ENCODE results near the gene ASAP3. TPM values are rescaled to one million over a fixed set of nuclear protein-coding genes. Genes with fewer than 3 reads are reported as not detected.

ASAP3 gene
- total RNA-seq, 1 donor from 2014 or later: 45.9 TPM

DNA sequence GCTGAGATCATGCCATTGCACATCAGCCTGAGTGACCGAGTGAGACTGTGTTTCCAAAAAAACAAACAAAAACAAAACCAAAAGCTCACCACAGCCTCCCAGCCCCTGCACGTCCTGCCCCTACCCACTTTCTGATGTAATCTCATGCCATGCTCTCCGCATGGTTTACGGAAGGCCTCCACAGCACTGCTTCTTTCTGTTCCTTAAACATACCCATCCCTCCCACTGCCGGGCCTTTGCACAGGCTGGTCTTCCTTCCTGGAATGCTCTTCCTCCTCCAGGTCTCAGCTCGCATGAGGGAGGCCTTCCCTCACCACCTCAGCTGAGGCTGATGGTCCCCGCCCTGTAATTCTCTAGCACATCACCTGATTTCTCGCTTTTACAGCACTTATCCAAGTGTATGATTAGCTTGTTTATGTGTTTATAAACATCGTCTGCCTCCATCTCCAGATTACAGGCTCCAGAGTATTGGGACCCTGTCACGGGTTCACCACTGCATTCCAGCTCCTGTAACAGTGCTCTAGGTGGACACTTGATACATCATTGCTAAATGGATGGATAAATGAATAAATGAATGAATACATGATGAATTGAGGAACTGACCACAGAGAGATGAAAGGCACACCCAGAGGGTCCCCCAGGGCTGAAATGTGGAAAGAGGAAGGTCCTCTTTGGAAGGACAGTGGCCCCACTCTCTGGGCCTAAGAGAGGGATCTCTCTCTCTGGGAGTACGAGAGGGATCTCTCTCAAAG lies 81.5 kb downstream of the ASAP3 start:
- Histone ChIP-seq H3K4me3 (ENCODE audit: low read length in 3 of 3) (no peak overlapping the region), H3K4me1 (ENCODE audit: control insufficient read depth in 3 of 3, insufficient read depth in 3 of 3, low read length in 3 of 3) (peaks cover 52 to 60% (median 59%) of the 10 kb centered on the region in 3 donors), H3K27ac (ENCODE audit: low read depth, low read length) (peak overlapping the region; percentile 34), H3K36me3 (ENCODE audit: control insufficient read depth in 3 of 3, insufficient read depth in 3 of 3, low read length in 3 of 3) (peaks cover 17 to 20% (median 19%) of the 10 kb centered on the region in 3 donors), H3K9ac (ENCODE audit: low read depth in 1 of 3, low read length in 3 of 3) (peak overlapping the region in 1 of 3 donors; percentile 25), H3K27me3 (ENCODE audit: control insufficient read depth in 3 of 3, insufficient read depth in 3 of 3, low read length in 3 of 3) (no peaks in the 10 kb centered on the region), H3K9me3 (ENCODE audit: control insufficient read depth in 3 of 3, low read length in 3 of 3) (no peaks in the 10 kb centered on the region)

DNA sequence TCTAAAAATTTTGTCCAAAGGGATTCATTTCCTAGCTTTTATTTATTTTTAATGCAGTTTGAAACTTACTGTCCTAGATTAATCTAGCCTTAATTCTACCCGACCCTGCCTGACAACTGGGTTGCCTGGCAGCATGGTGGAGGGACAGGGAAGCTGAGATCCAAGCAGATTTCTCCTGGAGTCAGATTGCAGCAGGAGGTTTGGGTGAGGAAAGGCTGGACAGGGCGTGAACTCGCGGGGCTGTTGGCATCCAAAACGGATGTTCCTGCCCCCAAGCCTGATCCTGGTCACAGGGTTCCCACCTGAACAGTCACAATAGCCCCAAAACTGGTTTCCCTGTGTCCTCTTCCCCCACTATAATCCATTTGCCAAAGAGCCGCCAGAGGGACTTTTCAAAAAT lies 82.7 kb downstream of the ASAP3 start:
- no peaks in the 10 kb centered on the region for H3K27me3 ChIP-seq (ENCODE audit: control insufficient read depth in 3 of 3, insufficient read depth in 3 of 3, low read length in 3 of 3)
- H3K27ac ChIP-seq (ENCODE audit: low read depth, low read length): peak overlapping the region; percentile 33
- peaks cover 22 to 27% (median 22%) of the 10 kb centered on the region in 3 donors for H3K36me3 ChIP-seq (ENCODE audit: control insufficient read depth in 3 of 3, insufficient read depth in 3 of 3, low read length in 3 of 3)
- H3K9me3 ChIP-seq (ENCODE audit: control insufficient read depth in 3 of 3, low read length in 3 of 3): no peaks in the 10 kb centered on the region
- peaks cover 52 to 62% (median 61%) of the 10 kb centered on the region in 3 donors for H3K4me1 ChIP-seq (ENCODE audit: control insufficient read depth in 3 of 3, insufficient read depth in 3 of 3, low read length in 3 of 3)
- peak overlapping the region; percentile 28 to 57 (median 50) for H3K9ac ChIP-seq (ENCODE audit: low read depth in 1 of 3, low read length in 3 of 3)
- no peak overlapping the region for H3K4me3 ChIP-seq (ENCODE audit: low read length in 3 of 3)

DNA sequence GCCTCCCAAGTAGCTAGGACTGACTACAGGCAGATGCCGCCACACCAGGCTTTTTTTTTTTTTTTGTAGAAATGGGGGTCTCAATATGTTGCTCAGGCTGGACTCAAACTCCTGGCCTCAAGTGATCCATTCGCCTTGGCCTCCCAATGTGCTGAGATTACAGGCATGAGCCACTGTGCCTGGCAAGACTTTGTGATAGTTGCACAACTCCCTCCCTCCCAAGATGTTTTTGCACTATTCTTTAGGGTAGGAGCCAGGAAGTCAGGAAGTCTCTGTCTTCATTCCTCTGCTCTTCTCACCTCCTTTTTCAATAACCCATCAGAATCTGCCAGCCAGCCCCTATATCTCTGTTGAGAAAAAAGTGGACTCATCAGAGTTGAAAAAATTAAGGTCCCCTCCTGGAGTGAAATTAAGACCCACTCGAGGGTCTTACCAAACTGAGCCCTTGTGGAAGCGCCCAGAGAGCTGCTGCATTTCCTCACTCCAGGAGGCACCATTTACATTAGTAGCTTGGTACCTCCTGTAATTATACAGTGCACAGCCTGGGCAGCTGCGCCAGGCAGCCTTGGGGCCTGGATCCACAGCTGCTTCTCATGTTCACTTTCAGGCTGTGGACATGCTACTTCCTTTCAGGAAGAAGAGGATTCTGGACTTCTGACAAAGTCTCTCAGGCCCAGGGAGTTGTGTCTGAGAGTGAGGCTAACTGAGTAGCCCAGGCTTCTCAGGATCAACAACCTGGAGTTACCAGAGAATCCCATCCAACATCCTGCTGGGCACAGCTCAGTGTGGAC lies 83.5 kb downstream of the ASAP3 start:
- Histone ChIP-seq H3K36me3 (ENCODE audit: control insufficient read depth in 3 of 3, insufficient read depth in 3 of 3, low read length in 3 of 3) (peaks cover 23 to 29% (median 29%) of the 10 kb centered on the region in 3 donors), H3K4me3 (ENCODE audit: low read length in 3 of 3) (no peak overlapping the region), H3K27me3 (ENCODE audit: control insufficient read depth in 3 of 3, insufficient read depth in 3 of 3, low read length in 3 of 3) (no peaks in the 10 kb centered on the region), H3K9me3 (ENCODE audit: control insufficient read depth in 3 of 3, low read length in 3 of 3) (no peaks in the 10 kb centered on the region), H3K9ac (ENCODE audit: low read depth in 1 of 3, low read length in 3 of 3) (peak overlapping the region; percentile 19 to 50 (median 22)), H3K4me1 (ENCODE audit: control insufficient read depth in 3 of 3, insufficient read depth in 3 of 3, low read length in 3 of 3) (peaks cover 53 to 62% (median 55%) of the 10 kb centered on the region in 3 donors), H3K27ac (ENCODE audit: low read depth, low read length) (peak overlapping the region; percentile 33)

DNA sequence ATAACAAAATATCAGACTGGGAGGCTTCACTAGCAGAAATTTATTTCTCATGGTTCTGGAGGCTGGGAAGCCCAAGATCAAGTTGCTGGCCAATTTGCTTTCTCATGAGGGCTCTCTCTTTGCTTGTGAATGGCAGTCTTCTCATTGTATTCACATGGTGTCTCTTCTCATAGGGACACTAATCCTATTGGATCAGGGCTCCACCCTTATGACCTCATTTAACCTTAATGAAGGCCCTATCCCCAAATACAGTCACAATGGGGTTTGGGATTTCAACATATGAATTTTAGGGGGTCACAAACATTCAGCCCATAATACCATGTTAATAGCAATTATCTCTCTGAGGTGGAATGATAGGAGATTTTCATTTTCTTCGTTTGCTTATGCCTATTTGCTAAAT lies 84.8 kb downstream of the ASAP3 start:
- no peak overlapping the region for H3K27ac ChIP-seq (ENCODE audit: low read depth, low read length)
- no peaks in the 10 kb centered on the region for H3K27me3 ChIP-seq (ENCODE audit: control insufficient read depth in 3 of 3, insufficient read depth in 3 of 3, low read length in 3 of 3)
- no peak overlapping the region for H3K4me3 ChIP-seq (ENCODE audit: low read length in 3 of 3)
- no peak overlapping the region for H3K9ac ChIP-seq (ENCODE audit: low read depth in 1 of 3, low read length in 3 of 3)
- peaks cover 56 to 69% (median 62%) of the 10 kb centered on the region in 3 donors for H3K4me1 ChIP-seq (ENCODE audit: control insufficient read depth in 3 of 3, insufficient read depth in 3 of 3, low read length in 3 of 3)
- H3K36me3 ChIP-seq (ENCODE audit: control insufficient read depth in 3 of 3, insufficient read depth in 3 of 3, low read length in 3 of 3): peaks cover 21 to 34% (median 30%) of the 10 kb centered on the region in 3 donors
- H3K9me3 ChIP-seq (ENCODE audit: control insufficient read depth in 3 of 3, low read length in 3 of 3): no peaks in the 10 kb centered on the region

DNA sequence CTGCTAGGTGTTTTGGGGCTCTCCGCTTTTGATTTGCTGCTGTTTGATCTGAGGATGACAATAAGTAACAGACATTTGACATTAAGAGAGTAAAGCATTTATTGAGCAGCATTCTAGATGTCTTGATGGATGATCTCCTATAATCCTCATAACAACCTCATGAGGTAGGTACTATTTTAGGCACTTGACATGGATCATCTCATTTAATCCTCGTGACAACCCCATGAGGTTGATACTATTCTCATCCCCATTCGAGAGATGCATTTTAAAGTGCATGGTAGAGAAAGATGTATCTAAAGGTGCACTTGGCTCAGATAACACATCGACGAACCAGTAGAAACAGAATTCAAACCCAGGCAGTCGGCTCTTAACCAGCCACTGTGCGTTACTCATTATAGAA lies 86.1 kb downstream of the ASAP3 start:
- Histone ChIP-seq H3K27me3 (ENCODE audit: control insufficient read depth in 3 of 3, insufficient read depth in 3 of 3, low read length in 3 of 3) (no peaks in the 10 kb centered on the region), H3K36me3 (ENCODE audit: control insufficient read depth in 3 of 3, insufficient read depth in 3 of 3, low read length in 3 of 3) (peaks cover 25 to 46% (median 30%) of the 10 kb centered on the region in 3 donors), H3K4me3 (ENCODE audit: low read length in 3 of 3) (no peak overlapping the region), H3K9me3 (ENCODE audit: control insufficient read depth in 3 of 3, low read length in 3 of 3) (no peaks in the 10 kb centered on the region), H3K4me1 (ENCODE audit: control insufficient read depth in 3 of 3, insufficient read depth in 3 of 3, low read length in 3 of 3) (peaks cover 47 to 66% (median 58%) of the 10 kb centered on the region in 3 donors), H3K9ac (ENCODE audit: low read depth in 1 of 3, low read length in 3 of 3) (peak overlapping the region in 1 of 3 donors; percentile 1), H3K27ac (ENCODE audit: low read depth, low read length) (peak overlapping the region; percentile 73)

DNA sequence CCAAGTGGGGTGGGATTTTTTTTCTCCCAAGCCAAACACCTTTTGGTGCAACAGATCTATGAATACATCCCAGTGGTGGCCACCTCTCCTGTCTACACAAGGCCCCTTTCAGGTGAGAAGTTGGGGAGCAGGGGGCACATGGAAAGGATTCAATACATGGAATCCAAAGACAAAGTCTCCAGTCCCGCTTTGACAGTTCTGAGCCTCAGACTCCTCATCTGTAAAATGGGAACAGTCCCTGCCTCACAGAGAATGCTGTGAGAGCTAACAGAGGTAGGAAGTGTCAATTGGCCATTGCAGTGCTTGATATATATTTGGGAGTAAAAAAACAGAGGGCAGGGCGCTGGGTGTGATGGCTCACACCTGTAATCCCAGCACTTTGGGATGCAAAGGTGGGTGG lies 87.6 kb downstream of the ASAP3 start:
- no peak overlapping the region for H3K4me3 ChIP-seq (ENCODE audit: low read length in 3 of 3)
- H3K4me1 ChIP-seq (ENCODE audit: control insufficient read depth in 3 of 3, insufficient read depth in 3 of 3, low read length in 3 of 3): peaks cover 33 to 56% (median 43%) of the 10 kb centered on the region in 3 donors
- no peaks in the 10 kb centered on the region for H3K9me3 ChIP-seq (ENCODE audit: control insufficient read depth in 3 of 3, low read length in 3 of 3)
- no peak overlapping the region for H3K9ac ChIP-seq (ENCODE audit: low read depth in 1 of 3, low read length in 3 of 3)
- H3K27me3 ChIP-seq (ENCODE audit: control insufficient read depth in 3 of 3, insufficient read depth in 3 of 3, low read length in 3 of 3): no peaks in the 10 kb centered on the region
- peak overlapping the region; percentile 88 for H3K27ac ChIP-seq (ENCODE audit: low read depth, low read length)
- peaks cover 18 to 46% (median 25%) of the 10 kb centered on the region in 3 donors for H3K36me3 ChIP-seq (ENCODE audit: control insufficient read depth in 3 of 3, insufficient read depth in 3 of 3, low read length in 3 of 3)

DNA sequence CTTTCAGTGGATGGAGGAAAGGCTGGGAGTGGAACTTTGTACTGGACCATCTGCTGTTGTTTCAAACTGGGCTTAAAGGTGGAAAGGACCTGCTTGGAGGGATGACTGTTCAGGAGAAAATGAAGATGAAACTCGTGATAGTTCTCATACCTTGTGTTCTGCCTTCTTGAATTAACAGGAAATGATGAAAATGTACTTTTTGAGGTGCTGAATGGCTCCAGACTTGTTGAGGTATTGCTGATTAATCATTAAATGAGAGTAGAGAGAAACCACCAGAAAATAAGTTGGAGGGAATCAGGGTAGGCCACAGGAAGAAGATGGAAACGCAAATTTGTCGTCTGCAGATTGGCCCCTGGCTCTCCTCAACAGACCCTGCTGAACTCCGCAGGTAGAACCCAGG lies 88.1 kb downstream of the ASAP3 start:
- peak overlapping the region; percentile 88 for H3K27ac ChIP-seq (ENCODE audit: low read depth, low read length)
- no peak overlapping the region for H3K9ac ChIP-seq (ENCODE audit: low read depth in 1 of 3, low read length in 3 of 3)
- H3K9me3 ChIP-seq (ENCODE audit: control insufficient read depth in 3 of 3, low read length in 3 of 3): no peaks in the 10 kb centered on the region
- H3K4me1 ChIP-seq (ENCODE audit: control insufficient read depth in 3 of 3, insufficient read depth in 3 of 3, low read length in 3 of 3): peaks cover 27 to 51% (median 38%) of the 10 kb centered on the region in 3 donors
- H3K4me3 ChIP-seq (ENCODE audit: low read length in 3 of 3): no peak overlapping the region
- no peaks in the 10 kb centered on the region for H3K27me3 ChIP-seq (ENCODE audit: control insufficient read depth in 3 of 3, insufficient read depth in 3 of 3, low read length in 3 of 3)
- H3K36me3 ChIP-seq (ENCODE audit: control insufficient read depth in 3 of 3, insufficient read depth in 3 of 3, low read length in 3 of 3): peaks cover 18 to 46% (median 25%) of the 10 kb centered on the region in 3 donors

DNA sequence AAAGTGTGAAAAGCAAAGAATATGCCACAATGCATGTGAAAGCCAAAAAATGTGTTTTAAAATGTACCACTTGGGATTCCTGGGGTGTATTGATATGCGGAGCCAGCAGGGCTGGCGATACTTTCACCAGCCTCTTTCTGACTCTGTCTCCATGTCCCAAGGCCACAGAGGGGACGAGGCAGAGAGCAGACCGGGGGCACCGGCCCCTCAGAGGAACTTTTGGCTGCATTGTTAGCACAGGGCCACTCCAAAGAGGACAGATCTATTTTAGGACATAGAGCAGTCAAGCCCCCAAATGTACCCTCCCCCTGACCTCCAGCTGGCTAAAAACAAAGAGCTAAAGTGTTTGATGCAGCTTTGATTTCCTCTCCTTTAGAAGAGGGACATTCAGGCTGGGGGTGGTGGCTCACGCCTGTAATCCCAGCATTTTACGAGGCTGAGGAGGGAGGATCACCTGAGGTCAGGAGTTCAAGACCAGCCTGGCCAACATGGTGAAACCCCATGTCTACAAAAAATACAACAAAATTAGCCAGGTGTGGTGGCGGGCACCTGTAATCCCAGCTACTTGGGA lies 88.7 kb downstream of the ASAP3 start:
- H3K4me3 ChIP-seq (ENCODE audit: low read length in 3 of 3): peak overlapping the region in 1 of 3 donors; percentile 20
- peak overlapping the region in 2 of 3 donors; percentile 45 to 54 for H3K9ac ChIP-seq (ENCODE audit: low read depth in 1 of 3, low read length in 3 of 3)
- H3K36me3 ChIP-seq (ENCODE audit: control insufficient read depth in 3 of 3, insufficient read depth in 3 of 3, low read length in 3 of 3): peaks cover 18 to 46% (median 28%) of the 10 kb centered on the region in 3 donors
- H3K9me3 ChIP-seq (ENCODE audit: control insufficient read depth in 3 of 3, low read length in 3 of 3): no peaks in the 10 kb centered on the region
- H3K27me3 ChIP-seq (ENCODE audit: control insufficient read depth in 3 of 3, insufficient read depth in 3 of 3, low read length in 3 of 3): no peaks in the 10 kb centered on the region
- H3K4me1 ChIP-seq (ENCODE audit: control insufficient read depth in 3 of 3, insufficient read depth in 3 of 3, low read length in 3 of 3): peaks cover 25 to 45% (median 32%) of the 10 kb centered on the region in 3 donors
- peak overlapping the region; percentile 88 for H3K27ac ChIP-seq (ENCODE audit: low read depth, low read length)

DNA sequence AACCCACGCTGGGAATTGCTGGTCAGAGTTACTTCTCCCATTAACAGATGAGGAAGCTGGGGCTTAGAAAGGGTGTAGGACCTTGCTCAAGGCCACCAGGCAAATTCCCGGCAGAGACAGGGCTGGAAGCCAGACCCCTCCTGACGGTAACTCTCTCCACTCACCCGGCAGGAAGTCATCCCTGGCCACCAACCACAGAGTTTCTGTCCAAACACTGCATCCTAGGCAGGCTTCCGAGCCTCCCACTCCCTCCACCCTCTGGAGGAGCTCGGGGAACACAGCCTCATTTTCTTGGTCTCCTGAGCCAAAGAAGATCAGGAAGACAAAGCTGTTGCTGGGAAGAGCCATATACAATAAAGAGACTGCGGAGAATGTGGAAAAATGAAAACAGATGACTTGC lies 89.3 kb downstream of the ASAP3 start:
- no peaks in the 10 kb centered on the region for H3K9me3 ChIP-seq (ENCODE audit: control insufficient read depth in 3 of 3, low read length in 3 of 3)
- H3K36me3 ChIP-seq (ENCODE audit: control insufficient read depth in 3 of 3, insufficient read depth in 3 of 3, low read length in 3 of 3): peaks cover 15 to 48% (median 27%) of the 10 kb centered on the region in 3 donors
- H3K4me1 ChIP-seq (ENCODE audit: control insufficient read depth in 3 of 3, insufficient read depth in 3 of 3, low read length in 3 of 3): peaks cover 22 to 45% (median 27%) of the 10 kb centered on the region in 3 donors
- H3K4me3 ChIP-seq (ENCODE audit: low read length in 3 of 3): peak overlapping the region in 1 of 3 donors; percentile 20
- no peaks in the 10 kb centered on the region for H3K27me3 ChIP-seq (ENCODE audit: control insufficient read depth in 3 of 3, insufficient read depth in 3 of 3, low read length in 3 of 3)
- H3K9ac ChIP-seq (ENCODE audit: low read depth in 1 of 3, low read length in 3 of 3): no peak overlapping the region
- H3K27ac ChIP-seq (ENCODE audit: low read depth, low read length): peak overlapping the region; percentile 88

All from skeletal muscle tissue (tissue), 4 donors.